H1 (cell line): ENCODE results near the gene HOXD10. TPM values are rescaled to one million over a fixed set of nuclear protein-coding genes. Genes with fewer than 3 reads are reported as not detected.

ENCODE experiments used
- BACH1 ChIP-seq: IDR thresholded peaks from 2 replicates; pipeline ENCODE4 v1.6.1; 2012; ENCODE audit warnings: low read length, improper control_type of control experiment
- BRCA1 ChIP-seq: IDR thresholded peaks from 2 replicates; pipeline ENCODE4 v1.6.1; 2012; ENCODE audit warnings: low read depth, low read length, improper control_type of control experiment
- GTF2F1 ChIP-seq: IDR thresholded peaks from 2 replicates; pipeline ENCODE4 v1.6.1; 2012; ENCODE audit warnings: low read depth, low read length, improper control_type of control experiment, borderline replicate concordance
- POLR2A ChIP-seq, 2 experiments: IDR thresholded peaks; 1 replicate in 1 of 2; 2 replicates in 1 of 2; pipeline ENCODE4 v1.6.1; 2011; ENCODE audit warnings: low read depth in 2 of 2, low read length in 2 of 2, mild to moderate bottlenecking in 2 of 2; ENCODE audit errors: control extremely low read depth in 1 of 2
- RAD21 ChIP-seq, 2 experiments: IDR thresholded peaks in 1 of 2; conservative IDR thresholded peaks in 1 of 2; 2 replicates each; pipeline ENCODE4 v1.6.1; 2011; ENCODE audit warnings: low read depth in 2 of 2, low read length in 2 of 2, improper control_type of control experiment in 1 of 2, inconsistent platforms in 1 of 2, mild to moderate bottlenecking in 1 of 2, moderate library complexity in 1 of 2
- RXRA ChIP-seq: IDR thresholded peaks from 2 replicates; pipeline ENCODE4 v1.6.1; 2011; ENCODE audit warnings: low read depth, mild to moderate bottlenecking, low read length, moderate library complexity; ENCODE audit not compliant: insufficient read depth
- SIX5 ChIP-seq: IDR thresholded peaks from 2 replicates; pipeline ENCODE4 v1.6.1; 2011; ENCODE audit warnings: mild to moderate bottlenecking, low read depth, low read length
- TEAD4 ChIP-seq: IDR thresholded peaks from 2 replicates; pipeline ENCODE4 v1.6.1; 2012; ENCODE audit warnings: low read depth, low read length, inconsistent platforms, mixed read lengths
- polyA plus RNA-seq, 7 experiments: library from polyadenylated mRNA; depleted of rRNA in 3 of 7; stranded (reverse) in 5 of 7; unstranded in 2 of 7; fragments of >200 nt in 5 of 7; fragments of 200-250 nt in 2 of 7; gene quantifications; 1 replicate in 5 of 7; 2 replicates in 1 of 7; 4 replicates in 1 of 7; pipeline versions ENCODE4 v1.2.1 to v1.2.3, GENCODE V29; 2011 to 2013; ENCODE audit warnings: missing spikeins in 2 of 7, mixed read lengths in 2 of 7
- total RNA-seq: library from RNA; stranded (reverse); fragmentation: NEBNext Ultra II Directional; extraction: Animal tissue kit (Norgen Biotek cat#: 25700); gene quantifications from 2 replicates; pipeline ENCODE4 v1.2.1, GENCODE V29; 2021
- TF ChIP-seq, protein P1 (sequence below): IDR thresholded peaks from 2 replicates; pipeline ENCODE4 v1.6.1; 2011; ENCODE audit warnings: low read length, improper control_type of control experiment
- TF ChIP-seq, protein P2 (sequence below): IDR thresholded peaks from 2 replicates; pipeline ENCODE4 v1.6.1; 2012; ENCODE audit warnings: inconsistent platforms

HOXD10 gene
- total and polyA plus RNA-seq, 2 of the 8 experiments (the other 6 are each of a cell fraction or from before 2014, with no cell fraction given), result not detected

DNA sequence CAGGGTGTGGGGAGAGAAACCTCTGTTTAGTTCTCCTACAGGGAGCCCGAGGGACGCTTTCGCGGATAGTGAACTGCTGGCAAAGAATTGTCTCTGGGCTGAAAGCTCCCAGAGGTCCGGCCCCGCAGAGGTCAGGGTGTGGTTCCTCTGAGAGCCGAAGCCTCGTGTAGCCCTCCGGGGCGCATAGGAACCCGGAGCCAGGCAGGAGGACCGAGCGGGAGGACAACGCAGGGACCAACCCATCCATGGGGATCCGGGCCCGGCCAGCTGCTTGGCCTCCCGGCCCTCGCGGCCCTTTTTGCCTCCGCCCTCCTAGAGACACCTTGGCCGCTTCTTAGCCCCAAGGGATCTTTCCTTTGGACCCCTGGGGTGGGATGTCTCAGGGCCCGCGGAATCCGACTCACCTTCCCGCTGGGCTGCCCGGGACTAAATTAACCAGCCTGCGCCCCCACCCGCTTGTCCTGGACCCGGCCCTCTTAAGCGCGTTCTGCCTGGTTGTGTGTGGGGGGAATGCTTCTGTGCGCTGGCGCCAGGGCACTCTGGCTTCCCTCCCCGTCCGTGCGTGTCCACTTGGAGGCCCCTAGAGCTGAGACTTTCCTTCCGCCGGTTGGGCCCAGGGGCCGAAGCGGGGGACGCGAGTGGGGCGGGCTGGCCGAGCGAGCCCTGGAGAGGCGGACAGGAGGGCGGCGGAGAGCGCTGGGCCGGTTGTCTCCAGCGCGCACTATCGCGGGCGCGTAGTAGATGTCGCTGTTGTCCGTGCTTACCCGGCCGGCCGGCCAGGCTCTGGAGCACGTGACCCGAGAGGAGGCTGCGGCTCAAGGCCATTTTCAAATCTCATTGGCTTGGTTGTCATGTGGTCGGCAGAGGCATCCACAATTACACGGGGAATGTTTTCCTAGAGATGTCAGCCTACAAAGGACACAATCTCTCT, at the start of gene HOXD10 (continued):
- TF ChIP-seq SIX5, result no peak
- TF ChIP-seq, protein P1, sequence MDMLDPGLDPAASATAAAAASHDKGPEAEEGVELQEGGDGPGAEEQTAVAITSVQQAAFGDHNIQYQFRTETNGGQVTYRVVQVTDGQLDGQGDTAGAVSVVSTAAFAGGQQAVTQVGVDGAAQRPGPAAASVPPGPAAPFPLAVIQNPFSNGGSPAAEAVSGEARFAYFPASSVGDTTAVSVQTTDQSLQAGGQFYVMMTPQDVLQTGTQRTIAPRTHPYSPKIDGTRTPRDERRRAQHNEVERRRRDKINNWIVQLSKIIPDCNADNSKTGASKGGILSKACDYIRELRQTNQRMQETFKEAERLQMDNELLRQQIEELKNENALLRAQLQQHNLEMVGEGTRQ, result peak; percentile 93
- no peak for TF ChIP-seq GTF2F1
- no peak for TF ChIP-seq TEAD4
- TF ChIP-seq RAD21 (IDR thresholded peaks at IDR 0.05 in 1 of 2, conservative IDR thresholded peaks at IDR 0.05 in 1 of 2; ENCODE audit: low read depth in 2 of 2, low read length in 2 of 2), result peak; percentile 67 to 74
- no peak for TF ChIP-seq RXRA
- TF ChIP-seq, protein P2, sequence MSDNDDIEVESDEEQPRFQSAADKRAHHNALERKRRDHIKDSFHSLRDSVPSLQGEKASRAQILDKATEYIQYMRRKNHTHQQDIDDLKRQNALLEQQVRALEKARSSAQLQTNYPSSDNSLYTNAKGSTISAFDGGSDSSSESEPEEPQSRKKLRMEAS, result peak; percentile 90
- no peak for TF ChIP-seq BACH1
- no peak for TF ChIP-seq BRCA1
- no peak for TF ChIP-seq POLR2A (IDR thresholded peaks at IDR 0.05; ENCODE audit: control extremely low read depth in 1 of 2, low read depth in 2 of 2, low read length in 2 of 2)
